ENCODE measurements around the gene SRRT. TPM values are rescaled to one million over a fixed set of nuclear protein-coding genes. Genes with fewer than 3 reads are reported as not detected.
"Not testable (repeated sequence)": the region's sequence is repeated elsewhere in the genome, so short reads cannot be mapped to it uniquely, and the experiment has no call there.

The SRRT gene
- total and polyA plus RNA-seq, 4 experiments from 2014 or later = 37.8 to 272 (median 175) TPM

DNA sequence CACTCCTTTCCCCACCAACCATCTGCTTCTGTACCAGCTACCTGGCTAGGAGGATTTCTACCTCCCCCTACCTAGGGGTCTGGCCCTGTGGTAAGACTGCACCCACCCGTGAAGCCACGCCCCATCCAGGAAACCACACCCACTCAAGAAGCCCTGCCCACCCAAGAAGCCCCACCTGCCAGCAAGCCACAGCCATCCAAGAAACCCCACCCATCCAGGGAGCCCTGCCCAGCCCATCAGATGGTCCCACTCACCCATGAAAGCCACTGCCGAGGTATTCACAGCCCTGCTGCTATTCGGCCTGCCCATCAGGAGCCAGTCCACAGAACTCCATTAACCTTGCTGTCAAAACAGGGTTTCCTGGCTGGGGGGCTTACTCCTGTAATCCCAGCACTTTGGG, 58.8 kb downstream of the SRRT start:
- Mint-ChIP-seq H3K36me3 (peaks cover 0 to 5% of the 10 kb centered on the region in 2 donors), H3K27ac (no peak overlapping the region), H3K9me3 (peaks cover 0 to 27% (median 12%) of the 10 kb centered on the region in 8 donors), H3K27me3 (peaks cover 19 to 21% of the 10 kb centered on the region in 2 donors), H3K4me3 (no peak overlapping the region), H3K4me1 (no peaks in the 10 kb centered on the region)
- H3K4me3 ChIP-seq (ENCODE audit: low read length in 2 of 2) = no peak overlapping the region
- intact Hi-C loops (cut with micrococcal nuclease) = no loop called here
- no peaks in the 10 kb centered on the region for H3K27me3 ChIP-seq (ENCODE audit: insufficient read depth, low read length)
- H3K36me3 ChIP-seq (ENCODE audit: insufficient read depth, low read length) = no peaks in the 10 kb centered on the region
- POLR2A ChIA-PET (ENCODE audit: partially characterized antibody) = no interaction called here
- no peak for DNase-seq
- H3K4me1 ChIP-seq (ENCODE audit: insufficient read depth, low read length) = no peaks in the 10 kb centered on the region
- CTCF ChIA-PET (ENCODE audit: partially characterized antibody) = no interaction called here
- H3K27ac ChIP-seq (ENCODE audit: low read depth, low read length) = no peak overlapping the region
- no peaks in the 10 kb centered on the region for H3K9me3 ChIP-seq (ENCODE audit: control insufficient read depth in 1 of 2, low read length in 2 of 2)

DNA sequence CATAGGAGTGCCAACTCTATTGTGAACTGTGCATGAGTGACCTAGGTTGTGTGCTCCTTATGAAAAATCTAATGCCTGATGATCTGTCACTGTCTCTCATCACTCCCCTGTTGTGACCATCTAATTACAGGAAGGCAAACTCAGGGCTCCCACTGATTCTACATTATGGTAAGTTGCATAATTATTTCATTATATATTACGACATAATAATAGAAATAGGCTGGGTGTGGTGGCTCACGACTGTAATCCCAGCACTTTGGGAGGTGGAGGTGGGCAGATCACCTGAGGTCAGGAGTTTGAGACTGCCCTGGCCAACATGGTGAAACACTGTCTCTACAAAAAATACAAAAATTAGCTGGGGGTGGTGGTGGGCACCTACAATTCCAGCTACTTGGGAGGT, 60.5 kb downstream of the SRRT start:
- H3K4me1 ChIP-seq (ENCODE audit: insufficient read depth, low read length); H3K27ac ChIP-seq (ENCODE audit: low read depth, low read length); H3K4me3 ChIP-seq (ENCODE audit: low read length in 2 of 2); H3K9me3 ChIP-seq (ENCODE audit: control insufficient read depth in 1 of 2, low read length in 2 of 2); H3K36me3 ChIP-seq (ENCODE audit: insufficient read depth, low read length); H3K27me3 ChIP-seq (ENCODE audit: insufficient read depth, low read length); H3K36me3 Mint-ChIP-seq; intact Hi-C loops (cut with micrococcal nuclease); H3K27ac Mint-ChIP-seq; H3K4me1 Mint-ChIP-seq; POLR2A ChIA-PET (ENCODE audit: partially characterized antibody); CTCF ChIA-PET (ENCODE audit: partially characterized antibody); DNase-seq; H3K4me3 Mint-ChIP-seq: not testable (repeated sequence)
- peaks cover 0 to 41% (median 25%) of the 10 kb centered on the region in 8 donors for H3K9me3 Mint-ChIP-seq
- H3K27me3 Mint-ChIP-seq = peaks cover 15 to 23% of the 10 kb centered on the region in 2 donors

DNA sequence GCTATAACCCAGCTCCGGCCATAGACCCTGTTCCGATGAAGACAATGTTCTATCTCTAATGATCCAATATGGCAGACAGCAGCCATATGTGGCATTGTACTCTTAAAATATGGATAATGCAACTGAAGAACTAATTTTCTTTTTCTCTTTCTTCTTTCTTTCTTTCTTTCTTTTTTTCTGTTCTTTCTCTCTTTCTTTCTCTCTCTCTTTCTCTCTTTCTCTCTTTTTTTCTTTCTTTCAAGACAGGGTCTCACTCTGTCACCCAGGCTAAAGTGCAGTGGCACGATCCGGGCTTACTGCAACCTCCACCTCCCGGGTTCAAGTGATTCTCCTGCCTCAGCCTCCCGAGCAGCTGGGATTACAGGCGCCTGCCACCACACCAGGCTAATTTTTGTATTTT, 61.3 kb downstream of the SRRT start:
- H3K27ac Mint-ChIP-seq; H3K27ac ChIP-seq (ENCODE audit: low read depth, low read length); H3K27me3 ChIP-seq (ENCODE audit: insufficient read depth, low read length); DNase-seq; H3K36me3 ChIP-seq (ENCODE audit: insufficient read depth, low read length); H3K4me3 ChIP-seq (ENCODE audit: low read length in 2 of 2); POLR2A ChIA-PET (ENCODE audit: partially characterized antibody); H3K36me3 Mint-ChIP-seq; H3K4me1 ChIP-seq (ENCODE audit: insufficient read depth, low read length); CTCF ChIA-PET (ENCODE audit: partially characterized antibody); H3K4me1 Mint-ChIP-seq; intact Hi-C loops (cut with micrococcal nuclease); H3K4me3 Mint-ChIP-seq; H3K9me3 ChIP-seq (ENCODE audit: control insufficient read depth in 1 of 2, low read length in 2 of 2): not testable (repeated sequence)
- peaks cover 12 to 21% of the 10 kb centered on the region in 2 donors for H3K27me3 Mint-ChIP-seq
- peaks cover 0 to 41% (median 26%) of the 10 kb centered on the region in 8 donors for H3K9me3 Mint-ChIP-seq

Small RNAs within 50 kb of the gene (microRNA-seq; reads per million reads assigned to microRNA genes)
- not detected for gene MIR6875 (ENCODE audit: borderline microRNAs expressed, borderline number of aligned reads, borderline replicate concordance)

Other genes with a start within 250 kb of the SRRT start
- gene TFR2, start 233.6 kb upstream of the SRRT start, total RNA-seq = 1 to 10 TPM; 5.4 to 6.2 TPM
- gene TFR2, start 233.6 kb upstream of the SRRT start, polyA plus RNA-seq = 1 to 10 TPM in 1 of 2 donors, under 1 TPM in 1; 0.75 to 2.8 TPM
- gene ACTL6B, start 218.7 kb upstream of the SRRT start, total RNA-seq = not detected
- not detected for gene ACTL6B, start 218.7 kb upstream of the SRRT start, polyA plus RNA-seq
- 100 to 1,000 TPM; 138 to 144 TPM for gene GNB2, start 201.4 kb upstream of the SRRT start, total RNA-seq
- 10 to 100 TPM; 48.3 to 60.7 TPM for gene GNB2, start 201.4 kb upstream of the SRRT start, polyA plus RNA-seq
- gene GIGYF1, start 180.9 kb upstream of the SRRT start, total RNA-seq = 100 to 1,000 TPM; 116 to 118 TPM
- gene GIGYF1, start 180.9 kb upstream of the SRRT start, polyA plus RNA-seq = 1 to 10 TPM in 1 of 2 donors, under 1 TPM in 1; 0.19 to 3.1 TPM
- 10 to 100 TPM; 14.6 to 16.0 TPM for gene POP7, start 169.0 kb upstream of the SRRT start, total RNA-seq
- gene POP7, start 169.0 kb upstream of the SRRT start, polyA plus RNA-seq = 10 to 100 TPM; 43.7 to 49.9 TPM
- not detected for gene EPO, start 154.6 kb upstream of the SRRT start, total RNA-seq
- not detected for gene EPO, start 154.6 kb upstream of the SRRT start, polyA plus RNA-seq
- not detected for gene ZAN, start 141.5 kb upstream of the SRRT start, total RNA-seq
- not detected for gene ZAN, start 141.5 kb upstream of the SRRT start, polyA plus RNA-seq
- 1 to 10 TPM; 3.3 to 5.2 TPM for gene EPHB4, start 47.6 kb upstream of the SRRT start, total RNA-seq
- gene EPHB4, start 47.6 kb upstream of the SRRT start, polyA plus RNA-seq = under 1 TPM in 1 of 2 donors, not detected in 1; 0.08 TPM
- 10 to 100 TPM; 63.7 to 64.6 TPM for gene SLC12A9, start 22.4 kb upstream of the SRRT start, total RNA-seq
- gene SLC12A9, start 22.4 kb upstream of the SRRT start, polyA plus RNA-seq = 1 to 10 TPM; 7.0 to 9.1 TPM
- gene TRIP6, start 7.7 kb upstream of the SRRT start, total RNA-seq = 1 to 10 TPM; 7.6 to 9.4 TPM
- 1 to 10 TPM; 2.7 to 4.9 TPM for gene TRIP6, start 7.7 kb upstream of the SRRT start, polyA plus RNA-seq
- 10 to 100 TPM; 10.1 to 11.0 TPM for gene UFSP1, start 14.6 kb downstream of the SRRT start, total RNA-seq
- 1 to 10 TPM in 1 of 2 donors, under 1 TPM in 1; 0.34 to 2.6 TPM for gene UFSP1, start 14.6 kb downstream of the SRRT start, polyA plus RNA-seq
- gene ACHE, start 20.8 kb downstream of the SRRT start, total RNA-seq = not detected
- not detected for gene ACHE, start 20.8 kb downstream of the SRRT start, polyA plus RNA-seq
- gene MUC3A, start 74.4 kb downstream of the SRRT start, total RNA-seq = not detected
- gene MUC3A, start 74.4 kb downstream of the SRRT start, polyA plus RNA-seq = not detected
- gene MUC12, start 94.5 kb downstream of the SRRT start, total RNA-seq = not detected
- gene MUC12, start 94.5 kb downstream of the SRRT start, polyA plus RNA-seq = under 1 TPM in 1 of 2 donors, not detected in 1; 0.45 TPM
- gene MUC17, start 145.0 kb downstream of the SRRT start, total RNA-seq = not detected
- gene MUC17, start 145.0 kb downstream of the SRRT start, polyA plus RNA-seq = not detected
- gene TRIM56, start 210.4 kb downstream of the SRRT start, total RNA-seq = 10 to 100 TPM; 79.4 to 81.1 TPM
- 10 to 100 TPM in 1 of 2 donors, 1 to 10 TPM in 1; 2.8 to 16.3 TPM for gene TRIM56, start 210.4 kb downstream of the SRRT start, polyA plus RNA-seq